IMR-90 (cell line): ENCODE results near the gene RSBN1L. TPM values are rescaled to one million over a fixed set of nuclear protein-coding genes. Genes with fewer than 3 reads are reported as not detected.

Source experiments
- ATAC-seq: fragments of 200-7000 bp; cut with Tn5 transposase; 2 replicates; pipeline ENCODE4 v1.9.1; 2020; ENCODE audit warnings: low read depth, mild to moderate bottlenecking, moderate library complexity
- BruUV-seq: library from RNA; stranded (reverse); fragments of 400-500 nt; replicated peaks from 2 replicates; lab custom pipeline; 2021; lab: Mats Ljungman, UMichigan
- CTCF ChIA-PET: fragments of 300-600 bp; formaldehyde crosslinking; extraction: SDS; loops from one replicate; lab custom pipeline; 2021; ENCODE audit warnings: antibody characterized with exemption; lab: Yijun Ruan, JAX
- POLR2A ChIA-PET: fragments of 300-600 bp; sonication (Branson Sonifier 250); formaldehyde crosslinking; loops from one replicate; lab custom pipeline; 2022; ENCODE audit warnings: antibody characterized with exemption; ENCODE audit not compliant: unreplicated experiment; lab: Charles Lee
- DNase-seq: peaks from one replicate; pipeline ENCODE4 v3.0.0; 2013
- H2AFZ ChIP-seq: replicated peaks from 2 replicates; pipeline ENCODE3; 2013; ENCODE audit warnings: low read length, mild to moderate bottlenecking; ENCODE audit not compliant: poor library complexity
- H2AK5ac ChIP-seq: 2 replicates; pipeline ENCODE4 v1.6.1; 2013; ENCODE audit warnings: low read depth, low read length, inconsistent platforms
- H2AK9ac ChIP-seq: replicated peaks from 2 replicates; pipeline ENCODE3; 2013; ENCODE audit warnings: mild to moderate bottlenecking, low read depth, low read length, moderate library complexity; ENCODE audit not compliant: poor library complexity
- H2BK120ac ChIP-seq: 2 replicates; pipeline ENCODE4 v1.6.1; 2013; ENCODE audit warnings: low read depth, low read length, inconsistent platforms
- H2BK15ac ChIP-seq: 3 replicates; pipeline ENCODE4 v1.6.1; 2013; ENCODE audit warnings: low read depth, low read length, inconsistent platforms
- H2BK20ac ChIP-seq: 2 replicates; pipeline ENCODE4 v1.6.1; 2013; ENCODE audit warnings: low read depth, mild to moderate bottlenecking, inconsistent platforms, low read length, moderate library complexity
- H2BK5ac ChIP-seq: 2 replicates; pipeline ENCODE4 v1.6.1; 2013; ENCODE audit warnings: mild to moderate bottlenecking, low read depth, low read length, inconsistent platforms; ENCODE audit not compliant: poor library complexity, severe bottlenecking
- H3K14ac ChIP-seq: replicated peaks from 2 replicates; pipeline ENCODE4 v1.6.1; 2013; ENCODE audit warnings: low read depth, low read length, inconsistent platforms
- H3K18ac ChIP-seq: 2 replicates; pipeline ENCODE4 v1.6.1; 2013; ENCODE audit warnings: low read depth, low read length, control low read depth
- H3K23ac ChIP-seq: 2 replicates; pipeline ENCODE4 v1.6.1; 2013; ENCODE audit warnings: low read depth, low read length, inconsistent platforms
- H3K27ac ChIP-seq: 2 replicates; pipeline ENCODE4 v1.5.1; 2013; ENCODE audit warnings: mild to moderate bottlenecking, control low read depth, low read length; ENCODE audit not compliant: insufficient read depth
- H3K27me3 ChIP-seq: 2 replicates; pipeline ENCODE4 v1.6.1; 2013; ENCODE audit warnings: low read length; ENCODE audit not compliant: control insufficient read depth, insufficient read depth
- H3K36me3 ChIP-seq: 2 replicates; pipeline ENCODE4 v1.6.1; 2013; ENCODE audit warnings: low read length, mixed read lengths; ENCODE audit not compliant: control insufficient read depth, insufficient read depth
- H3K4ac ChIP-seq: 2 replicates; pipeline ENCODE4 v1.6.1; 2013; ENCODE audit warnings: low read depth, low read length, inconsistent platforms
- H3K4me1 ChIP-seq: 2 replicates; pipeline ENCODE4 v1.6.1; 2013; ENCODE audit warnings: low read length, mixed read lengths; ENCODE audit not compliant: control insufficient read depth, insufficient read depth
- H3K4me2 ChIP-seq: 2 replicates; pipeline ENCODE4 v1.6.1; 2013; ENCODE audit warnings: low read depth, mild to moderate bottlenecking, control low read depth, low read length, moderate library complexity
- H3K4me3 ChIP-seq: 2 replicates; pipeline ENCODE4 v1.5.1; 2013; ENCODE audit warnings: low read depth, mild to moderate bottlenecking, control low read depth, low read length, moderate library complexity; ENCODE audit not compliant: insufficient read depth
- H3K56ac ChIP-seq: 2 replicates; pipeline ENCODE4 v1.6.1; 2013; ENCODE audit warnings: low read length, inconsistent platforms; ENCODE audit not compliant: insufficient read depth; ENCODE audit errors: extremely low read depth
- H3K79me1 ChIP-seq, 2 experiments: 2 replicates each; pipeline ENCODE4 v1.6.1; 2013; ENCODE audit warnings: low read length in 2 of 2, inconsistent platforms in 1 of 2, low read depth in 1 of 2
- H3K9ac ChIP-seq: 2 replicates; pipeline ENCODE4 v1.6.1; 2013; ENCODE audit warnings: low read depth, low read length, control low read depth
- H3K9me1 ChIP-seq: 2 replicates; pipeline ENCODE4 v1.6.1; 2013; ENCODE audit warnings: low read length, inconsistent platforms; ENCODE audit not compliant: insufficient read depth
- H3K9me3 ChIP-seq: 2 replicates; pipeline ENCODE4 v1.6.1; 2013; ENCODE audit warnings: low read length; ENCODE audit not compliant: control insufficient read depth, insufficient read depth
- H4K20me1 ChIP-seq: 2 replicates; pipeline ENCODE4 v1.6.1; 2013; ENCODE audit warnings: low read length, inconsistent platforms; ENCODE audit not compliant: insufficient read depth
- H4K5ac ChIP-seq: 2 replicates; pipeline ENCODE4 v1.6.1; 2013; ENCODE audit warnings: mild to moderate bottlenecking, low read depth, low read length, control low read depth
- H4K8ac ChIP-seq, 2 experiments: 2 replicates each; pipeline ENCODE4 v1.6.1; 2013; ENCODE audit warnings: low read depth in 2 of 2, low read length in 2 of 2, control low read depth in 1 of 2, inconsistent platforms in 1 of 2
- H4K91ac ChIP-seq: 2 replicates; pipeline ENCODE4 v1.6.1; 2013; ENCODE audit warnings: low read depth, low read length, inconsistent platforms; ENCODE audit not compliant: insufficient read depth
- CEBPB ChIP-seq: IDR thresholded peaks from 2 replicates; pipeline ENCODE4 v1.6.1; 2012; ENCODE audit warnings: low read depth, low read length, improper control_type of control experiment
- CHD1 ChIP-seq: IDR thresholded peaks from 2 replicates; pipeline ENCODE4 v1.6.1; 2012; ENCODE audit warnings: low read depth, low read length, improper control_type of control experiment
- MAFK ChIP-seq: IDR thresholded peaks from 2 replicates; pipeline ENCODE4 v1.6.1; 2012; ENCODE audit warnings: low read depth, low read length, improper control_type of control experiment
- MAZ ChIP-seq: IDR thresholded peaks from 2 replicates; pipeline ENCODE4 v1.6.1; 2012; ENCODE audit warnings: low read depth, mild to moderate bottlenecking, low read length, improper control_type of control experiment, moderate library complexity, borderline replicate concordance
- NFE2L2 ChIP-seq: fragments of 150-350 bp; IDR thresholded peaks from 2 replicates; pipeline ENCODE4 v1.6.1; 2016; ENCODE audit warnings: low read depth, mild to moderate bottlenecking, low read length
- RFX5 ChIP-seq: IDR thresholded peaks from 2 replicates; pipeline ENCODE4 v1.8.0; 2012; ENCODE audit warnings: low read depth, mild to moderate bottlenecking, low read length, moderate library complexity
- SMC3 ChIP-seq: fragments of 150-350 bp; IDR thresholded peaks from 2 replicates; pipeline ENCODE4 v1.6.1; 2016; ENCODE audit warnings: low read depth, mild to moderate bottlenecking, antibody characterized with exemption, low read length, moderate library complexity
- USF2 ChIP-seq: fragments of 150-350 bp; IDR thresholded peaks from 2 replicates; pipeline ENCODE4 v1.6.1; 2017; ENCODE audit warnings: mild to moderate bottlenecking, antibody characterized with exemption, low read length, low read depth
- WGBS, 2 experiments: methylation state at CpG; one replicate each; pipeline versions ENCODE4 v1.1.5 to v1.1.7; 2013; ENCODE audit warnings: missing lambda C conversion rate in 2 of 2; ENCODE audit not compliant: insufficient read length in 1 of 2; ENCODE audit errors: extremely low coverage in 2 of 2; 5-methylcytosine and 5-hydroxymethylcytosine counted together
- dilution Hi-C: fragments of 300-500 bp; cut with HindIII; formaldehyde crosslinking; loops from one replicate; pipeline ENCODE4 v1.14.3; 2018; ENCODE audit warnings: low sequenced_read_pairs; ENCODE audit not compliant: unreplicated experiment
- in situ Hi-C: fragments of 300-500 bp; cut with MboI; formaldehyde crosslinking; loops from 3 replicates; pipeline ENCODE4 v1.14.3; 2019; ENCODE audit warnings: low sequenced_read_pairs, inconsistent platforms, mixed read lengths
- intact Hi-C: fragments of 100-400 bp; cut with micrococcal nuclease; formaldehyde crosslinking; loops from 2 replicates; pipeline ENCODE4 v1.10.0; 2022
- polyA plus RNA-seq, 3 experiments: library from polyadenylated mRNA; depleted of rRNA; stranded (reverse); fragments of >200 nt; gene quantifications; 2 replicates each; pipeline ENCODE4 v1.2.3, GENCODE V29; 2012; ENCODE audit warnings: low replicate concordance in 1 of 3
- total RNA-seq: library from RNA; depleted of rRNA; stranded (reverse); fragments of >200 nt; gene quantifications from 2 replicates; pipeline ENCODE4 v1.2.3, GENCODE V29; 2012
- TF ChIP-seq, protein P1 (sequence below): fragments of 150-350 bp; IDR thresholded peaks from 2 replicates; pipeline ENCODE4 v1.6.1; 2016; ENCODE audit warnings: low read depth, mild to moderate bottlenecking, low read length, moderate library complexity, borderline replicate concordance

RSBN1L gene
- total and polyA plus RNA-seq, 2 of the 4 experiments (the other 2 are of a cell fraction): 7.8 to 14.7 TPM

GRCh38 chr7:77727527-77727926 is 31.3 kb downstream of the RSBN1L start:
- H2BK120ac ChIP-seq: no peak overlapping the region
- no peak overlapping the region for H3K9ac ChIP-seq
- WGBS, 2 experiments: no CpG with 5 or more reads among the region's 3 CpGs
- ATAC-seq: no peak
- no peak for TF ChIP-seq MAZ
- no peak for TF ChIP-seq SMC3
- TF ChIP-seq, protein P1, sequence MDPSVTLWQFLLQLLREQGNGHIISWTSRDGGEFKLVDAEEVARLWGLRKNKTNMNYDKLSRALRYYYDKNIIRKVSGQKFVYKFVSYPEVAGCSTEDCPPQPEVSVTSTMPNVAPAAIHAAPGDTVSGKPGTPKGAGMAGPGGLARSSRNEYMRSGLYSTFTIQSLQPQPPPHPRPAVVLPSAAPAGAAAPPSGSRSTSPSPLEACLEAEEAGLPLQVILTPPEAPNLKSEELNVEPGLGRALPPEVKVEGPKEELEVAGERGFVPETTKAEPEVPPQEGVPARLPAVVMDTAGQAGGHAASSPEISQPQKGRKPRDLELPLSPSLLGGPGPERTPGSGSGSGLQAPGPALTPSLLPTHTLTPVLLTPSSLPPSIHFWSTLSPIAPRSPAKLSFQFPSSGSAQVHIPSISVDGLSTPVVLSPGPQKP: no peak
- no peak for TF ChIP-seq USF2
- no peak for TF ChIP-seq CEBPB
- TF ChIP-seq MAFK: no peak
- TF ChIP-seq NFE2L2: no peak
- TF ChIP-seq CHD1: no peak
- TF ChIP-seq RFX5: no peak
- dilution Hi-C loops (no loop called here), intact Hi-C loops (no loop called here), in situ Hi-C loops (no loop called here)
- H3K79me1 ChIP-seq: peaks cover 11 to 66% of the 10 kb centered on the region in 2 experiments
- H3K56ac ChIP-seq: no peak overlapping the region
- no peak overlapping the region for H3K23ac ChIP-seq
- no peak overlapping the region for H3K14ac ChIP-seq
- H3K9me1 ChIP-seq: peaks cover 4% of the 10 kb centered on the region; the same call in 1 of the 2 replicates
- peaks cover 31% of the 10 kb centered on the region; the same call in 1 of the 2 replicates for H4K20me1 ChIP-seq
- H3K4me2 ChIP-seq: peak overlapping the region; percentile 31; the same call in 1 of the 2 replicates
- peaks cover 10% of the 10 kb centered on the region for H3K4me1 ChIP-seq
- no peak overlapping the region for H3K27ac ChIP-seq
- ChIA-PET POLR2A (no interaction called here), CTCF (no interaction called here)
- no peak overlapping the region for H2AK9ac ChIP-seq
- no peak overlapping the region for H2AFZ ChIP-seq
- H2AK5ac ChIP-seq: no peak overlapping the region
- H2BK20ac ChIP-seq: no peak overlapping the region
- no peaks in the 10 kb centered on the region for H3K36me3 ChIP-seq
- no peak overlapping the region for H4K8ac ChIP-seq
- no peak overlapping the region for H2BK15ac ChIP-seq
- DNase-seq: no peak
- H2BK5ac ChIP-seq: no peak overlapping the region
- H4K5ac ChIP-seq: no peak overlapping the region
- H3K27me3 ChIP-seq: no peaks in the 10 kb centered on the region
- no peaks in the 10 kb centered on the region for H3K9me3 ChIP-seq
- H3K18ac ChIP-seq: no peak overlapping the region; the same call in 1 of the 2 replicates
- no peak overlapping the region for H4K91ac ChIP-seq
- no peak overlapping the region for H3K4ac ChIP-seq
- no peak overlapping the region for H3K4me3 ChIP-seq
- BruUV-seq: no TSS peak
